GM23248 (cell line): ENCODE measurements around the gene CEACAM16. TPM values are rescaled to one million over a fixed set of nuclear protein-coding genes. Genes with fewer than 3 reads are reported as not detected.
"Not testable (repeated sequence)": the region's sequence is repeated elsewhere in the genome, so short reads cannot be mapped to it uniquely, and the experiment has no call there.

Experiments
- DNase-seq: peaks from one replicate; pipeline ENCODE4 v3.0.0-alpha.2; 2015
- H2AFZ ChIP-seq: fragments of 200-600 bp; sonication (generic); 2 replicates; pipeline ENCODE4 v1.6.1; 2016; ENCODE audit warnings: antibody characterized with exemption
- H3F3A ChIP-seq: fragments of 200-600 bp; sonication (generic); 2 replicates; pipeline ENCODE4 v1.6.1; 2016; ENCODE audit warnings: mild to moderate bottlenecking, antibody characterized with exemption, mixed run types; ENCODE audit not compliant: insufficient read depth
- H3K27ac ChIP-seq: fragments of 200-600 bp; sonication (generic); 2 replicates; pipeline ENCODE4 v1.5.1; 2016; ENCODE audit warnings: mild to moderate bottlenecking
- H3K27me3 ChIP-seq: fragments of 200-600 bp; sonication (generic); replicated peaks from 2 replicates; pipeline ENCODE4 v1.6.1; 2016; ENCODE audit warnings: mild to moderate bottlenecking; ENCODE audit not compliant: insufficient read depth
- H3K36me3 ChIP-seq: fragments of 200-600 bp; sonication (generic); 2 replicates; pipeline ENCODE4 v1.6.1; 2016; ENCODE audit warnings: low read depth, mild to moderate bottlenecking
- H3K4me1 ChIP-seq: fragments of 200-600 bp; sonication (generic); 2 replicates; pipeline ENCODE4 v1.6.1; 2016; ENCODE audit warnings: mild to moderate bottlenecking; ENCODE audit not compliant: insufficient read depth
- H3K4me2 ChIP-seq: fragments of 200-600 bp; sonication (generic); one replicate; pipeline ENCODE4 v1.6.1; 2016; ENCODE audit warnings: mild to moderate bottlenecking; ENCODE audit not compliant: unreplicated experiment
- H3K4me3 ChIP-seq: fragments of 200-600 bp; sonication (generic); 2 replicates; pipeline ENCODE4 v1.5.1; 2016; ENCODE audit warnings: mild to moderate bottlenecking
- H3K79me2 ChIP-seq: fragments of 200-600 bp; sonication (generic); 2 replicates; pipeline ENCODE4 v1.6.1; 2016; ENCODE audit warnings: mild to moderate bottlenecking; ENCODE audit not compliant: insufficient read depth
- H3K9ac ChIP-seq: fragments of 200-600 bp; sonication (generic); 2 replicates; pipeline ENCODE4 v1.6.1; 2016; ENCODE audit warnings: mild to moderate bottlenecking
- H3K9me2 ChIP-seq: fragments of 200-600 bp; sonication (generic); 2 replicates; pipeline ENCODE4 v1.6.1; 2016; ENCODE audit warnings: mixed run types, mild to moderate bottlenecking, moderate library complexity; ENCODE audit not compliant: insufficient read depth
- H3K9me3 ChIP-seq: fragments of 200-600 bp; sonication (generic); one replicate; pipeline ENCODE4 v1.6.1; 2017; ENCODE audit warnings: low read depth
- H4K20me1 ChIP-seq: fragments of 200-600 bp; sonication (generic); 2 replicates; pipeline ENCODE4 v1.6.0; 2016; ENCODE audit not compliant: insufficient read depth
- EZH2 ChIP-seq: fragments of 200-600 bp; sonication (generic); IDR thresholded peaks from 2 replicates; pipeline ENCODE4 v1.6.1; 2018; ENCODE audit warnings: antibody characterized with exemption, mild to moderate bottlenecking; ENCODE audit not compliant: insufficient read depth, poor library complexity, severe bottlenecking
- EZH2phosphoT487 ChIP-seq: fragments of 200-600 bp; sonication (generic); IDR thresholded peaks from 2 replicates; pipeline ENCODE4 v1.6.1; 2018; ENCODE audit warnings: antibody characterized with exemption, moderate library complexity, mild to moderate bottlenecking, low read depth; ENCODE audit not compliant: insufficient read depth
- WGBS, 2 experiments: methylation state at CpG; one replicate each; pipeline ENCODE4 v1.1.6; 2015 to 2017; ENCODE audit warnings: low lambda C conversion rate in 2 of 2, low coverage in 1 of 2; ENCODE audit errors: missing lambda C conversion rate in 2 of 2; 5-methylcytosine and 5-hydroxymethylcytosine counted together
- in situ Hi-C: fragments of 300-500 bp; cut with MboI; formaldehyde crosslinking; loops from 2 replicates; pipeline ENCODE4 v1.15.0; 2020
- polyA plus RNA-seq: library from polyadenylated mRNA; unstranded; fragments of >200 nt; fragmentation: Nextera tagmentation; extraction: Ambion mirVana; gene quantifications from 2 replicates; pipeline ENCODE4 v1.2.1, GENCODE V29; 2016
- total RNA-seq: library from RNA; depleted of rRNA; stranded (reverse); fragments of >200 nt; shearing (Covaris generic); gene quantifications from 2 replicates; pipeline ENCODE4 v1.2.3, GENCODE V29; 2014

Gene CEACAM16
- total and polyA plus RNA-seq, 2 experiments from 2014 or later: not detected

DNA sequence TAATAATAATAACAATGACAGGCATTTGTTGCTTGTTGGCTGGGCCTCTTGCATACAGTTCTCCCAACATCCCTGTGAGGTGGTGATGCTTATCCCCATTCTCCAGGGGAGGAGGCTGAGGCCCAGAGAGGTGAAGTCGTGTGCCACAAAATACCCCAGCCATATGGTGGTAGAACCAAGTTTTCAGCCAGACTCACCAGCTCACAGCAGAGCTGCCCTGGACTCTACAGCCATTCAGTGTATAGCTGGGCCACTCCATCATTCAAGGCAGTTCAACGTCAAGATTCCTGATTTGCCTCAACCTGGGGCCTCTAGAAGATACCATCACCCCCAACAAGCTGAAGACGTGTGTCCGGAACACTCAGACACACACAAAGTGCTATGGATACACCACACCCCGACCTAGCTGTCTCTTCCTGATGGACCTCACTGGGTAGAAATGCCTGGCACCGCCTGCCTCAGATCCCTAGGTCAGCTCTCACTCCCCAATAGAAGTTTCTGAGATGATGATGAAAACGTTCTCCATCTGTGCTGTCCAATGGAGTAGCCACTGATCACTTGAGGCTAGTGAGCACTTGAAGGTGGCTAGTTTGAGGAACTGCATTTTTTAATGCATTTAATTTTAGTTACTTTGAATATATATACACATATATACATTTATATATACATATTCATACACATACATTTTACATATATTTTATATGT lies 31.9 kb upstream of the CEACAM16 start:
- Histone ChIP-seq H3K36me3 (peaks cover 14% of the 10 kb centered on the region), H3K9ac (no peak overlapping the region), H3K4me1 (no peaks in the 10 kb centered on the region), H3F3A (peaks cover 22% of the 10 kb centered on the region), H4K20me1 (no peaks in the 10 kb centered on the region), H3K4me3 (no peak overlapping the region), H3K4me2 (no peak overlapping the region), H2AFZ (no peak overlapping the region), H3K27ac (no peak overlapping the region), H3K79me2 (no peaks in the 10 kb centered on the region), H3K9me2 (no peaks in the 10 kb centered on the region), H3K27me3 (no peaks in the 10 kb centered on the region), H3K9me3 (no peaks in the 10 kb centered on the region)
- in situ Hi-C loops: no loop called here
- 79 to 82% methylated on average over 7 of the region's 7 CpGs for WGBS, 2 experiments
- TF ChIP-seq EZH2 (no peak), EZH2phosphoT487 (no peak)
- no peak for DNase-seq

DNA sequence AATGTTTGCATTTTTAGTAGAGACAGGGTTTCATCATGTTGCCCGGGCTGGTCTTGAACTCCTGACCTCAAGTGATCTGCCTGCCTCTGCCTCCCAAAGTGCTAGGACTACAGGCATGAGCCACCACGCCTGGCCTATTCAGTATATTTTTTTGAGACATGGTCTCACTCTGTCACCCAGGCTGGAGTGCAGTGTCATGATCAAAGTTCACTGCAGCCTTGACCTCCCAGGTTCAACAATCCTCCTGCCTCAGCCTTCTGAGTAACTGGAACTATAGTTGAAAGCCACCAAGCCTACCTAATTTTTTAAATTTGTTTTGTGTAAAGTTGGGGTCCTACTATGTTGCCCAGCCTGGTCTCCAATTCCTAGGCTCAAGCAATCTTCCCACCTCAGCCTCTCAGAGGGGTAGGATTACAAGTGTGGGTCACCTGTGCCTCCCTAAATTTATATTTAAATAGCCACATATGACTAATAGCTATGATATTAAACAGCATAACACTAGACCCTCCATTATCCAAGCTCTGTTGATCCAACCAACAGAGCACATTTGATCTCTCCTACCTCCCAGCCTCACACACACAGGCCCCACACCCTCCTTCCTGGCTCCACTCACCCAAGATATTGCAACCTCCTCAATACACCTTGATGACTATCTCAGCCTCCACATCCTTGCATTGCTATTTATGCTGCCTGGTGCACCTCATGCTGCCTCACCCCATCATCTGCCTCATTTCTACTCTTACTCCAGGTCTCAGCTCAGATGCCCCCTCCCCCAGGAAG lies 29.8 kb upstream of the CEACAM16 start:
- H3K9me3 ChIP-seq: no peaks in the 10 kb centered on the region
- H3K79me2 ChIP-seq: no peaks in the 10 kb centered on the region
- DNase-seq: no peak
- WGBS, 2 experiments: 70 to 75% methylated on average over 2 of the region's 2 CpGs
- 0 out of 2 replicates have a peak, but pooled peaks cover 9% of the 10 kb centered on the region for H3F3A ChIP-seq
- no peak overlapping the region for H3K27ac ChIP-seq
- H3K9ac ChIP-seq: no peak overlapping the region
- no peaks in the 10 kb centered on the region for H3K4me1 ChIP-seq
- no peak overlapping the region for H2AFZ ChIP-seq
- no peaks in the 10 kb centered on the region for H3K9me2 ChIP-seq
- H3K36me3 ChIP-seq: no peaks in the 10 kb centered on the region
- H3K27me3 ChIP-seq: no peaks in the 10 kb centered on the region
- H3K4me3 ChIP-seq: no peak overlapping the region
- in situ Hi-C loops: no loop called here
- no peaks in the 10 kb centered on the region for H4K20me1 ChIP-seq
- H3K4me2 ChIP-seq: no peak overlapping the region
- TF ChIP-seq EZH2phosphoT487: no peak
- TF ChIP-seq EZH2: no peak

DNA sequence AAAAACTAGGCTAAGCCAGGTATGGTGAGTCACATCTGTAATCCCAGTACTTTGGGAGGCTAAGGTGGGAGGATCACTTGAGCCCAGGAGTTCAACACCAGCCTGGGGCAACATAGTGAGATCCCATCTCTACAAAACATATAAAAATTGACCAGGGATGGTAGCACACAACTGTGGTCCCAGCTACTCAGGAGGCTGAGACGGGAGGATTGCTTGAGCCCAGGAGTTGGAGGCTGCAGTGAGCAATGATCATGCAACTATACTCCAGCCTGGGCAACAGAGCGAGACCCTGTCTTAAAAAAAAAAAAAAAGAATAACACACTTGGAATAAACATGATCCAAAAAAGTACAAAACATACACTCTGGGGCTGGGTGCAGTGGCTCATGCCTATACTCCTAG lies 28.9 kb upstream of the CEACAM16 start:
- not testable (repeated sequence) for H3K9ac ChIP-seq
- 87 to 97% methylated on average over 2 of the region's 2 CpGs for WGBS, 2 experiments

DNA sequence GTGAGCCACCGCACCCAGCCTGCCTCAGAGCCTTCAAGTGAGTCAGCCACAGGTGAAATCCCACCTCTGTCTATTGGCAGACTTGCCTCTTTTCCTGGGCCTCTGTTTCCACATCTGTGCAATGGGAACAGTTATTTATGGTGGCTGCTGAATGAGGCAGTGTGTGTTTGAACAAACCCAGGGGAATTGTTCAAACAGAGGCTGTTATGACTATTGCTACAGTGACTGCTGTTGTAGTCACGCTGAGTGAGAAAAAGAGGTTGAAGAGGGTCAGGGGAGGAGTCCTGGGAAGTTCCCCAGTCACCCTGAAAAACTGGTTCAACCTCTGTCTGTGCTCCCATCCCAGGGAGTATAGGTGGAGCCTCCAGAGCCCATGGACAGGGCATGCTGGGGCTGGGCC lies 27.6 kb upstream of the CEACAM16 start, which contains the start of gene CEACAM19:
Gene CEACAM19, plus strand, starts transcription at position 83 of the 400 bp plus-strand sequence. CDS start 450 bp downstream, outside the sequence.
- Histone ChIP-seq H3K27ac (no peak within 1 kb of the TSS), H3K9me3 (no peaks in the 10 kb centered on the region), H3K4me2 (no peak within 1 kb of the TSS), H3K79me2 (no peaks in the 10 kb centered on the region), H3K36me3 (no peaks in the 10 kb centered on the region), H3F3A (peaks cover 4% of the 10 kb centered on the region), H4K20me1 (no peaks in the 10 kb centered on the region), H3K4me3 (no peak within 1 kb of the TSS), H2AFZ (no peak within 1 kb of the TSS), H3K27me3 (no peaks in the 10 kb centered on the region), H3K4me1 (no peaks in the 10 kb centered on the region), H3K9ac (no peak within 1 kb of the TSS), H3K9me2 (no peaks in the 10 kb centered on the region)
- no peak for DNase-seq
- TF ChIP-seq EZH2 (no peak), EZH2phosphoT487 (no peak)
- 91 to 94% methylated on average over 2 of the region's 2 CpGs for WGBS, 2 experiments
- in situ Hi-C loops: no loop called here

More for the DNA sequence above, 28.9 kb upstream of the CEACAM16 start:
- H3K27ac ChIP-seq, in situ Hi-C loops, H3K4me1 ChIP-seq, DNase-seq, H3K27me3 ChIP-seq, H4K20me1 ChIP-seq, H3K9me2 ChIP-seq, H3K79me2 ChIP-seq, H3K9me3 ChIP-seq, H2AFZ ChIP-seq, H3K4me2 ChIP-seq, H3F3A ChIP-seq, H3K4me3 ChIP-seq, H3K36me3 ChIP-seq: not testable (repeated sequence)
